ENCODE measurements around the gene NANS. TPM values are rescaled to one million over a fixed set of nuclear protein-coding genes. Genes with fewer than 3 reads are reported as not detected.
A peak's percentile ranks its signal among the peaks of the same experiment; 100 is the strongest.
"Not testable (repeated sequence)": the region's sequence is repeated elsewhere in the genome, so short reads cannot be mapped to it uniquely, and the experiment has no call there.

Gene NANS
- polyA plus RNA-seq, 3 donors, result 39.6 to 41.2 (median 41.1) TPM

GRCh38 chr9:98064623-98065392 lies 8.3 kb downstream of the NANS start:
- no peak for DNase-seq (ENCODE audit: extremely low read depth in 1 of 11, low read depth in 9 of 11, low spot score in 4 of 11)

- no peak for DNase-seq (ENCODE audit: extremely low read depth in 1 of 11, low read depth in 9 of 11, low spot score in 4 of 11)
Observed at GRCh38 chr9:98066235-98066634, 9.7 kb downstream of the NANS start.

- DNase-seq (ENCODE audit: extremely low read depth in 1 of 11, low read depth in 9 of 11, low spot score in 4 of 11), result no peak
Observed at GRCh38 chr9:98067184-98067583, 10.7 kb downstream of the NANS start.

GRCh38 chr9:98069551-98069950 lies 13.0 kb downstream of the NANS start:
- no peak for DNase-seq (ENCODE audit: extremely low read depth in 1 of 11, low read depth in 9 of 11, low spot score in 4 of 11)

- DNase-seq (ENCODE audit: extremely low read depth in 1 of 11, low read depth in 9 of 11, low spot score in 4 of 11), result no peak
Observed at GRCh38 chr9:98070704-98071103, 14.2 kb downstream of the NANS start.

GRCh38 chr9:98071737-98072136 lies 15.2 kb downstream of the NANS start:
- DNase-seq (ENCODE audit: extremely low read depth in 1 of 11, low read depth in 9 of 11, low spot score in 4 of 11), result no peak

GRCh38 chr9:98074115-98074990 lies 17.8 kb downstream of the NANS start:
- DNase-seq (ENCODE audit: extremely low read depth in 1 of 11, low read depth in 9 of 11, low spot score in 4 of 11), result peak in 7 of 11 donors; percentile 17 to 57 (median 47)

GRCh38 chr9:98075332-98075805 lies 18.8 kb downstream of the NANS start:
- no peak for DNase-seq (ENCODE audit: extremely low read depth in 1 of 11, low read depth in 9 of 11, low spot score in 4 of 11)

- not testable (repeated sequence) for DNase-seq (ENCODE audit: extremely low read depth in 1 of 11, low read depth in 9 of 11, low spot score in 4 of 11)
Observed at GRCh38 chr9:98076514-98076890, 20.0 kb downstream of the NANS start.

GRCh38 chr9:98078895-98079294 lies 22.4 kb downstream of the NANS start:
- no peak for DNase-seq (ENCODE audit: extremely low read depth in 1 of 11, low read depth in 9 of 11, low spot score in 4 of 11)

GRCh38 chr9:98080326-98080725 lies 23.8 kb downstream of the NANS start:
- no peak for DNase-seq (ENCODE audit: extremely low read depth in 1 of 11, low read depth in 9 of 11, low spot score in 4 of 11)

- no peak for DNase-seq (ENCODE audit: extremely low read depth in 1 of 11, low read depth in 9 of 11, low spot score in 4 of 11)
Observed at GRCh38 chr9:98080780-98081179, 24.2 kb downstream of the NANS start.

GRCh38 chr9:98081477-98082219 lies 25.1 kb downstream of the NANS start:
- no peak for DNase-seq (ENCODE audit: extremely low read depth in 1 of 11, low read depth in 9 of 11, low spot score in 4 of 11)

GRCh38 chr9:98083061-98083501 lies 26.5 kb downstream of the NANS start:
- DNase-seq (ENCODE audit: extremely low read depth in 1 of 11, low read depth in 9 of 11, low spot score in 4 of 11), result no peak

- no peak for DNase-seq (ENCODE audit: extremely low read depth in 1 of 11, low read depth in 9 of 11, low spot score in 4 of 11)
Observed at GRCh38 chr9:98083566-98084183, 27.1 kb downstream of the NANS start.

GRCh38 chr9:98084396-98084795 lies 27.9 kb downstream of the NANS start:
- no peak for DNase-seq (ENCODE audit: extremely low read depth in 1 of 11, low read depth in 9 of 11, low spot score in 4 of 11)

- no peak for DNase-seq (ENCODE audit: extremely low read depth in 1 of 11, low read depth in 9 of 11, low spot score in 4 of 11)
Observed at GRCh38 chr9:98085058-98085457, 28.5 kb downstream of the NANS start.

GRCh38 chr9:98085944-98086343 lies 29.4 kb downstream of the NANS start:
- no peak for DNase-seq (ENCODE audit: extremely low read depth in 1 of 11, low read depth in 9 of 11, low spot score in 4 of 11)

GRCh38 chr9:98086461-98086860 lies 29.9 kb downstream of the NANS start:
- DNase-seq (ENCODE audit: extremely low read depth in 1 of 11, low read depth in 9 of 11, low spot score in 4 of 11), result no peak

Measured in renal cortex interstitium (tissue), 11 donors.